ENCODE measurements around the gene CYP4B1.

The CYP4B1 gene

GRCh38 chr1:46797696-46798470 is 963 bp upstream of the CYP4B1 start:
- no peak for DNase-seq

DNA sequence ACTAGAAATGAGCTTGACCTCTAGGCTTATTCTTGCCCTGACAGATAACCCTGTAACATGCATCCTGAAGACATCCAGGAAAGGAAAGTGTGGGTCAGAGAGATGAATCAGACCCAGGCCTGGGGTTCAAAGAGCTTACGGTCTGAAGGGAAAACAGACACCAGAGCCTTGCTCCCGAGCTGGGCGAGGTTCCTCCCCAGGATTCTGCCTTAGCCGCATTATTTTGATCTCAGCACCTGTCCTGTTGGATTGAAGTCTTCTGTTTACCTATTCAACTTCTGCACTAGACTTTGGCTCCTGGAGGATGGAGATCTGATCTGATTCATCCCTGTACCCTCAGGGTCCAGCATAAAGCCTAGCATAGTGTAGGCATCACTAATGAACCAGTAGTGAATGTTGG is 1.9 kb downstream of the CYP4B1 start:
- DNase-seq = no peak

DNA sequence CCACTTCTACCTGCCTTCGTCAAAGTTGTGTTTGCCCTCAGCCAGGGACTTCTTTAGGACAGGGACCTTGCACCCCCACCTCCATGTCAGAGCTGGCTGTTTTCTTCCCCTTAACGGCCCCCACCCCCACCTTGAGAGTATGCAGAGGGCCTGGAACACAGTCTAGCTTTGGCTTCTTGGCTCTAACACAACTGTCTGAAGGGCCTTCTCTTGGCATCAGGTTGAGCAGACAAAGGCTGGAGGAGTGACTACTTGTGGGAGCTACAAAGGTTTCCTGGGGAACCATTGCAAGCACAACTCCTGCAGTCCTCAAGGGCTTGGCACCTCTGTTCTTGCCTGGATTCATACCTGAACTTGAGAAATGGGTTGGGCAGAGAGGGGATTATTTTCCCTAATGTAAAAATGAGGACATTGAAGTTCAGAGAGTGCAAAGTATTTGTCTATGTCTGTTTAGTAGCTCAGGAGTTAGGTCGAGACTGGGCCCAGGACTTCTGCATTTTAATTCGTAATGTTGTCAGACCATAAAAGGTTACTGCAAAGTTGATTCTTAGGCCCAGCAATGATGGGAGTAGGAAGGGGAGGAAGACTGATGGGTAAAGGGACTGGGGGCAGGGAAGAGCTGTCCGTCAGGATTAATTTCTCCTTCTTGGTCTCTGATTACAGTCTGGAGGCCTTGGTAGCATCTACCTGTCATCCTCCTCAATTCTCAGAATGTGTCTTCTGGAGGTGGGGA is 2.6 kb downstream of the CYP4B1 start:
- no peak for DNase-seq

DNA sequence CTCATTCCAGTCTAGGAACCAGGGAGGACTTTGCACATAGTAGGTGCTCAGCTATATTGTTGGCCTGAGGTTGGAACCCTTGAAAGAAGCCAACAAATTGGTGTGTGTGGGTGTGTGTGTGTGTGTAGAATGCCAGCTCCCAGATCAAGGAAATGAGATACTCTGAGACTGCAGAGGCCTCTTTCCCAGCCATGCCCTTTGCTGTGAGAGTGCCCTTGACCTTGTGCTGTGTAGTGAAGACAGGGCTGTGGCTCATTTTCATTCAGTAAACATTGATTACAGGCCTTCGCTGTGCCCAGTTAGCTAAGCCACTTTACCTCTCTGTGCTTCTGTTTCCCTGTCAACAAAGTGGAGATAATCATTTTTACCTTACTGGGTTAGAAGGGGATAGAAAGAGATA is 3.2 kb downstream of the CYP4B1 start:
- no peak for DNase-seq

DNA sequence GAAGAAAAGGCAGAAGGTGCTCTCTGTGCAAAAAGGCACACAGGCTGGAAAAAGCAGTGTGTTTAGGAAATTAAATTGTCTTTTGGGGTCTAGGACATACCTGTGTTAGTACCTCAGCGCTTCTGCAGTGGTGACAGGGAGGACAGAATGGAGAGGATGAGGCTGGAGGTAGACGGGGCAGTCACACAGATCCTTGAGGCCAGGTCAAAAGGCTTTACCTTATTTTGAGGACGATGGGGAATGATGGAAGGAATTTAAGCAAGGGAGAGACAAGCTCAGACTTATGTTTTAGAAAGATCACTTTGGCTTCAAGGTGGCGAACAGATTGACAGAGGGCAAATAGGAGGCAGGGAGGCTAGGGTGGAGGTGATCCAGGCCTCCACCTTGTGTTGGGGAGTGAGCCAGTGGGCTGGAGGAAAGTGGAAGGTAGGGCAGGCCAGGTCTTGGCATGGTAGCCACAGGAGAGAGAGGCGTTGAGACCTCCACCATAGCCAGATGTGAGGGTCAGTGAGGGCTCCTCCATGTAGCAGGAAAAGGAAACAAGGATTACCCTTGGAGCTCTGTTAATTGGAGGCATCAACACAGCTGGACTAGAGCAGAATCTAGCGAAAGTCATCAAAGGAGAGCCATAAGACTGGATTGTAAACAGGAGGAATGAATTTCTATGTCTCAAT is 4.2 kb downstream of the CYP4B1 start:
- no peak for DNase-seq

- no peak for DNase-seq
Measured at GRCh38 chr1:46804027-46804889, 5.4 kb downstream of the CYP4B1 start.

GRCh38 chr1:46804926-46805325 is 6.1 kb downstream of the CYP4B1 start:
- DNase-seq = no peak

DNA sequence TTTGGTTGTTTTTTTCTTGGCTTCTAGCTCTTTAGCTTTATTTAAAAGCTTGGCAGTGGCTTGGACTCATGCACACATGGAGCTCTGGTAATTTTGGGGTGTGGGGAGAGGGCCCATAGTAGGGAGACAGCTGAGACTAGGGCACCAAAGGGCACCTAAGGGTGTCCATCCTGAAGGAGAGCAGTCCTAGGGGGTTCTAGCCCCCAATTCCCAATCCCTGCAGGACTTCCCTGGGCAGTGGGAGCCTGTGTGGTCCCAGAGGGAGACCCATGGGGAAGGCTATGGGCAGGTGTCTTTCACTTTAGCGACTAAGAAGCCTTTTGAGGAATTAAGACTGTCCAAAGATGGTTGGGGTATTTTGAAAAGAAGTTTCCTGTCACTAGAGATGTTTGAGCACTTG is 6.9 kb downstream of the CYP4B1 start:
- DNase-seq = no peak

DNA sequence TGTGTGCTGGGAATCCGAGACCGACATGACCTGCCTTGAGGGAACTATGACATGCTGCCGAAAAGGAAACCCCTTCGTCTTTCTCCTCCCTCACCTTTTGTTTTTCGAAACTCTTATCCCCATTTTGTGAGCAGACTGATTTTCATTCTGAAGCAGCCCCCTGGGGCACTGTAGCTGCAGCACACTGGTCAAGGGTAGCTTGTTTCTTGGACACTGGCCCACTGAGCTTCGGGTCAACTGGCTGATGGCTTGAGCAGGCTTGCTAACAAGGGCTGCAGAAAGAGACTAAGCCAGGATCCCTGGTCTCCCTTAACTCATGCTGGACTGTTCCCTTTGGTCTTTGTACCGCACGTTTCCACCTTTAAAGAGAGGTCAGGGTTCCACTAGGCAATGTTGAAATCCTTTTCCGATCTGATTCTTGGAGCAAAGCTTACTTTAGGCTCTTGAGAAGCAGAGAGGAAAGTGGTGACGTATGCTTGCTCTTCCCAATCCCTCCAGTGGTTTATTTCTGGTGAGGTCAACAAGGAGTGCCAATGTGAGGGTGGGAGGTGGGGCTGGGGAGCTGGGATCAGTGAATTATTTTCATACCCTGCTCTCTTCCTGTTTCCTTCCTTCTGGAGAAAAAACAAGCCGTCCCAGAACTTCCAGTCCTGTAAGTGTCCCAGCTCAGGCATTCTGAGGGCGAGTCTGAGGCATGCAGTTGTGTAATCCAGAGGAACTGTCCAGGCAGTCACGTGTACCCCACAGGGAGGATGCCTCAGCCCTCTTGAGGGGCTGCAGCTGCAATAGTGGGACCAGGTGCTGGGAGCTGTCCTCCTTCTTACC is 7.6 kb downstream of the CYP4B1 start:
- DNase-seq = no peak

DNA sequence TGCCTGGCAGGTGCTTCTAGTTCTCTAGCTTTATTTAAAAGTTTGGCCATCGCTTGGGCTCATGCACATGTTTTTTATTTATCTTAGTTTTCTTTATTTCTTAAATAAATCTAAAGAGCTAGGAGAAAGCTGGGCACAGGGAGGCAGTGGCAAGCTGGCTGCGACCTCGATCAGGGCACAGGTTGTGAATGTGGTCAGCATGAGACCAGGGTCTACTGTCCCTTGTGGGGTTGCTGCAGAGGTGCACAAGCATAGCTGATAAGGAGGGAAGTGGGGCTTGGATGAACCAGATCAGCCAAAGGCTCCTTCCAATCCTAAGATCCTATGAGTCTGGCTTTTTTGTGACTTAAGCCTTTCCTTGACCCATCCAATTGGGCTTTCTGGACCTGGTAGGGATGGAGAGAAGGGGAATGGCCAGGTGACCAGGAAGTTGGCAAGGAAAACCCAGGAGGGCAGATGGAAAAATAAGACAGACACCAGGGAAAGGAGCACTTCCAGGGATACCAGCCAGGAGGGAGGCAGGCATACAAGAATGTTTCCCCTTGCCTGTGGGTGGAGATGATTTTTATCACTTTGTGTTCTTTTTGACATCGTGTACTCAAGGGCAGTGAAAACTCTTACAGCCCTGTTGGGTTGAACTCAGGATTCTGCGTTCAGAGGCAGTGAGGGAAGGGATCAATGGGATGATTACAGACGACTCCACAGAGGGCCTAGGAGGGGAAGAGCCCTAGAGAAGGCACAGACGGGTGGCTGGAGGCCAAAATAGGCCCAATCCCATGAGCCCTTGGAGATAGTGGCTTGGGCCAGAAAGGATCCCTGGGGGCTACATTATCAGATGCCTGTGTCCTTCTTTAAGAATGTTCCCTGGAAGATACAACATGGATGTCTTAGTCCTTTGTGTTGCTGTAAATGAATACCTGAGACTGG is 8.5 kb downstream of the CYP4B1 start:
- no peak for DNase-seq

GRCh38 chr1:46809071-46809470 is 10.2 kb downstream of the CYP4B1 start:
- no peak for DNase-seq

- DNase-seq = no peak
Measured at GRCh38 chr1:46809904-46810303, 11.1 kb downstream of the CYP4B1 start.

DNA sequence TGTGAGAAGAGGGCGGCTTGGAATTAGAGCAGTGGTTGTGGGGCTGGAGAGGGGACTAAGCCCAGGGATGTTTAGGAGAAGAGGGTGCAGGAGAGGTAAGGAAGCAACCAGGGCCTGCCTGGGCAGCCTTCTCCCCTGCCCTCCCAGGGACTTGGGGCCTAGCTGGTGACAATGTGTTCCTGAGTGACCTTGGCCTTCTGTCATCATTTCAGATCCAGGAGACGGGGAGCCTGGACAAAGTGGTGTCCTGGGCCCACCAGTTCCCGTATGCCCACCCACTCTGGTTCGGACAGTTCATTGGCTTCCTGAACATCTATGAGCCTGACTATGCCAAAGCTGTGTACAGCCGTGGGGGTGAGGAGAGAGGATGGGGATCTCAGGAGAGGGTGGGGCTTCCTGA is 11.8 kb downstream of the CYP4B1 start:
- no peak for DNase-seq

DNA sequence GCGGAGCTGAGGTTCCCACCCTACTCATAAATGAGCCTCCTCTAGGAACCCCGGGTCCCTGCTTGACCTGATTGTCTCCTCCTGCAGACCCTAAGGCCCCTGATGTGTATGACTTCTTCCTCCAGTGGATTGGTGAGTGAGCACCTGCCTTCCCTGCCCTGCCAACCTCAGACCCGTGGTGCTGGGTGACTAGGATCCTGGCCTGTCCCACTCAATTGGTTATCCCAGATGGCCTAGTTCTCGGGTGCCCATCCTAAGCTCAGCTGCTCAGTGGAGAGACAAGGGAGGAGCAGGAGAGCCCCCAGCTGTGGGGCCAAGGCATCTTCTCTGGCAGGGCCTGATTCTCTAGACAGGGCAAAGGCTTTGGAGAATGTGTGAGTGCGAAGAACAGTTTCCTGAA is 12.2 kb downstream of the CYP4B1 start:
- no peak for DNase-seq

DNA sequence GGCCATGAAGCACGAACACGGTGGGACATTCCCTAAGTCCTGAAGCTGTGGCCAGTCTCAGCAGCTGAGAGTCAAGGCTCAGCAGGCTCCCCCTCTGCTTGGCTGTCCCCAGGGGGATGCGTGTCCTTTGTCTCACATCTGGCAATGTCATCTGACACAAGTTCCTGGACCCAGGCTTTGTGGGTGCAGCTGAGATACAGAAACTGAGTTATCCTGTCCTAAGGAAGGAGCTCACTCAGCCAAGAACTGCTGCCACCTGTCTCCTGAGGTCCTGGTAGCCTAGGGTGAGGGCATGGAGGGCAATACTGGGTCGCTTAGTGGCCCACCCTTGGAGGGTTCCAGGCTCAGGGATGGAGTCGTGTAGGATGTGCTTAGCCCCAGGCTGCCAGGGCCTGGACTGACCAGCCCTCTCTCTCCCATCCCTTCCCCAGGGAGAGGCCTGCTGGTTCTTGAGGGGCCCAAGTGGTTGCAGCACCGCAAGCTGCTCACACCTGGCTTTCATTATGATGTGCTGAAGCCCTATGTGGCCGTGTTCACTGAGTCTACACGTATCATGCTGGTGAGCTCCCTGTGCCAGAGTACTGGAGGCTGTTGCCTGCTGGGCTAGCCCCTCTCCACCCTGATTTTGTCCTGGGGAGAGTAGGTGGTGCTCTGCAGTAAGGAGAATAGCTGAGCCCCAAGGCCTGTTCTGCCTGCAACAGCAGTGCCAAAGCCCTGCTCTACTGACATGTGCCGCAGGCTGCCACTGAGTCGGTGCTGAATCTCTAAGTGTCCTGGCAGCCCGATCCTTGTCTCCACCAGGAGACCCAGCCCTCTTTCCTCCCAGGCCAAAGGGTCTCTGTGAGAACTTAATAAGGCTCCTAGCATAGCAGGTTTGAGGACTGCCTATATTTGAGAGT is 13.5 kb downstream of the CYP4B1 start:
- no peak for DNase-seq

GRCh38 chr1:46812996-46813857 is 14.4 kb downstream of the CYP4B1 start:
- DNase-seq = no peak

GRCh38 chr1:46813858-46814396 is 15.1 kb downstream of the CYP4B1 start:
- no peak for DNase-seq

- no peak for DNase-seq
Measured at GRCh38 chr1:46815133-46815532, 16.3 kb downstream of the CYP4B1 start.

GRCh38 chr1:46816930-46817329 is 18.1 kb downstream of the CYP4B1 start:
- DNase-seq = no peak
